Right ventricle myocardium superior (tissue), 1 donor: ENCODE measurements around the gene INPP5A. TPM values are rescaled to one million over a fixed set of nuclear protein-coding genes. Genes with fewer than 3 reads are reported as not detected.
"Not testable (repeated sequence)": the region's sequence is repeated elsewhere in the genome, so short reads cannot be mapped to it uniquely, and the experiment has no call there.

ENCODE experiments used
- ATAC-seq: fragments of 200-7000 bp; cut with Tn5 transposase; one replicate; pipeline ENCODE4 v1.9.1; 2020; ENCODE audit warnings: mild to moderate bottlenecking; ENCODE audit not compliant: poor library complexity
- DNase-seq: peaks from one replicate; pipeline ENCODE4 v3.0.0-alpha.2; 2020
- intact Hi-C: fragments of 100-400 bp; cut with DNase I; formaldehyde crosslinking; loops from one replicate; pipeline ENCODE4 v1.11.2; 2022
- total RNA-seq: library from RNA; stranded (reverse); fragmentation: NEBNext Ultra II Directional; extraction: Animal tissue kit (Norgen Biotek cat#: 25700); gene quantifications from one replicate; pipeline ENCODE4 v1.2.1, GENCODE V29; 2021
- donor health status: DM: no; HTN: yes; CAD: no; lungs with severe emphysema.

The INPP5A gene
- total RNA-seq, 1 donor from 2014 or later = 99.1 TPM

DNA sequence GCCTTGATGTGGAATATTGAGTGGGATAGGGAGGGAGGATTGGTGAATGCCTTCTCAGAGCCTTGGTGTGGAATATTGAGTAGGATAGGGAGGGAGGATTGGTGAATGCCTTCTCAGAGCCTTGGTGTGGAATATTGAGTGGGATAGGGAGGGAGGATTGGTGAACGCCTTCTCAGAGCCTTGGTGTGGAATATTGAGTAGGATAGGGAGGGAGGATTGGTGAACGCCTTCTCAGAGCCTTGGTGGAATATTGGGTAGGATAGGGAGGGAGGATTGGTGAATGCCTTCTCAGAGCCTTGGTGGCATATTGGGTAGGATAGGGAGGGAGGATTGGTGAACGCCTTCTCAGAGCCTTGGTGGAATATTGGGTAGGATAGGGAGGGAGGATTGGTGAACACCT is 16.0 kb downstream of the INPP5A start:
- intact Hi-C loops, ATAC-seq, DNase-seq: not testable (repeated sequence)

DNA sequence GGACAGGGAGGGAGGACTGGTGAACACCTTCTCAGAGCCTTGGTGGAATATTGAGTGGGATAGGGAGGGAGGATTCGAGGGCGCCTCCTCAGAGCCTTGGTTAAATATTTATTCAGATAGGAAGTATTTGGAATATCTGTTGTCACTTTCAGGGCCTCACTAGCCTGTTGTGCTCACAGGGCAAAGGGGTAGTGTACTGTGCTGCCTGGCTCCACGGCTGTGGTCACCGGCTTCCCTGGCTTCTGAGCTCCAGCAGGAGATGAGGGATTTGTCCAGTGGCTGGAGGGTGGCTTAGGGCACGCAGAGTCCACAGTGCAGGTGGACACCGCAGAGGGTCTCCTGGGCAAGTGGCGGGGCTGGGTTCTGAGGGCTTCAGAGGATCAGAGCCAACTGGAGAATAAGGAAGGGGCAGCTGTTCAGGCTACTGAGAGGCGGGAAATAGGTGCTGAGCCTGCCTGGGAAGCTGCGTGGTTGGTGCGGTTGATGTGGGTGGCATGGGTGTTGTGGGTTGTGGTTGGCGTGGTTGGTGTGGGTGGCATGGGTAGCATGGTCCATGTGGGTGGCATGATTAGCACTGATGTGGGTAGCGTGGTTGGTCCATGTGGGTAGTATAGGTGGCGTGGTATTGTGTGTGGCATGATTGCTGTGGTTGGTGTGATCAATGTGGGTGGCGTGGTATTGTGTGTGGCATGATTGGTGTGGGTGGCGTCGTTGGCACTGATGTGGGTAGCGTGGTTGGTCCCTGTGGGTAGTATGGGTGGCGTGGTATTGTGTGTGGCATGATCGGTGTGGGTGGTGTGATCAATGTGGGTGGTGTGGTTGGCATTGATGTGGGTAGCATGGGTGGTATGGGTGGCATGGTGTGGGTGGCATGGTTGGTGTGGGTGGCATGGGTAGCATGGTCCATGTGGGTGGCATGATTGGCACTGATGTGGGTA is 16.7 kb downstream of the INPP5A start:
- DNase-seq (peak; percentile 39), ATAC-seq (no peak)
- intact Hi-C loops = no loop called here

DNA sequence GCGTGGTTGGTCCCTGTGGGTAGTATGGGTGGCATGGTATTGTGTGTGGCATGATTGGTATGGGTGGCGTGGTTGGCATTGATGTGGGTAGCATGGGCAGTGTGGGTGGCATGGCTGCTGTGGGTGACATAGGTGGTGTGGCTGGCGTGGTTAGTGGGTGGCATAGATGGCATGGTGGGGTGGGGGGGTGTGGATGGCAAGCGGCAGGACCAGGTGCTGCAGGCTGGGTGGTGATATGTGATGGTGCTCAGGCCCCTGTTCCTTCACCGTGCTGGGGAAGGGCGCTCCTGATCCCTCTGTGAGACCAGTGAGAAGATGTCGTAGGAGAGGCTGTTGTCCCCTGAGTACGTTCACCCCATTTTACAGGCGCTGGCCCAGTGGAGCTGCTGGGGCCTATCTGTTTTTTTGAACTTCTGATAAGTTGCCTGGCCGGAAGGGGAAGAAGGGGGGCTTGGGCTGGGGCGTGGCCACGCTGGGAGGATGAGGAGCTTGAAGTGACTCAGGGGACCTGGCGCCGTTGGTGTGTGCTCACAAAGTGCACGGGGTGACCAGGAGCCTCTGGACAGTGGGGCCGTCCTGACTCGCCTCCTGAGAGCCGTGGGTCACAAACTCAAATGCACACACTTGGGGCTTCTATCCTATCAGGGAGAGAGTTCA is 17.5 kb downstream of the INPP5A start:
- ATAC-seq (peak; percentile 55), DNase-seq (peak; percentile 78)
- intact Hi-C loops = no loop called here

DNA sequence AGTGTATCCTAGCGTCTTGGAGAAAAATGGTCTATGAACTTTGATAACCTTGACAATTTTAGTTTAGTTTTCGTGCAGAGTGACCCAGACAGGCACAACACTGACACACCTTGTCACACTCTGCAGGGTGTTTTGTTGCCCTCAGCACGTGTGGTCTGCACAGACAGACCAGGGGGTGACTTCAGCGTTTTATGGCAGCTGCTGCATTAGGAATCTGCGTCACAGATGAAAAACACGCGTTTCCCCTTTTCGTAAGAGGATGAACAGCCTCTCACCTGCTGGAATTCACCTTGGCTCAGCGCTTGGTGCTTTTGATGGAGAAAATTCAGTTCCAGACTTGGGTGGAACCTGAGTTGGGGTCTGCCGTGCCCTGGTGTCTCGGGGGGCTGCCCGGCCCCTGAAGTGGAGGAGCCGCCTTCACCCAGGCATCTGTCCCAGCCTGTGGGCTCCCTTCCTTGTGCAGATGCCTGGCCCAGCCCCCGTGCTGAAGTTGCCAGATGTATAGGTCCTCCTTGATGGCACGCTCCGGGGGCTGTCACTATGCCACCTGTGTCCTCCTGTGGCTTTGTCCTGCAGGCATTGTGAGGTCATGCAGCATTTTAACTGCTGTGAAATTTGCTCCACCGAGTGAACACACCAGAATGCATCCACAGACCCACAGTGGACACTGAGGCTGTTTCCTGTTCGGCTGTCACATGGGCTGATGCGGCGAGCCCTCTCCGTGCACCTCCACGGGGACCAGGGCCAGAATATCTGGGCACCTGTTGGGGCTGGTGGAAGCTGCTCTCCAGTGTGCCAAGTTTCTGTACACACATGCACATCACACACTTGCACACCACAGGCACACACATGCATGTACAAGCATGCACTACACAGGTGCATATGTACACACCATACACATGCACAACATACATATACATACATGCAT is 18.3 kb downstream of the INPP5A start:
- no peak for DNase-seq
- intact Hi-C loops = no loop called here
- ATAC-seq = no peak

DNA sequence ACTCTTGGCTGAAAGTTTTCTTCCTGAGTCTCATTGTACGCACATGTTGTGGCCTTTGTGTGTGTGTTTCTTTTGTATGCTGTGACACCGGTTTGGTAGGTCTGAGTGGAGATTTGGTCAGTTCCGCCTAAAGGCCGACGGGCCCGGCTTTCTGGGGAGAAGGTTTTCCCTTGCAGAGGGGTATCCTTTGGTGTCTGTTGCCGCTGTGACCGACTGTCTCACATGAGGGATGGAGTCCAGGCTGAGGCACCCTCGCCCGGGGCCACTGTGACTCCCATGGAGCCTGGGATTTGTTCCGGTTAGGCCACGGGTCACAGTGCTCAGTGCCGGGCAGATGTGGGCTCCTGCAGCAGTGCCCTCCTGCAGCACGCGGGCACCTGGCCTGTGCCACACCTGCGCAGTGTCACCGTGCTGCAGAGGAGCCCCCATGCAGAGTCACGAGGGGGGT is 19.4 kb downstream of the INPP5A start:
- ATAC-seq = no peak
- no peak for DNase-seq
- intact Hi-C loops = no loop called here

GRCh38 chr10:132557696-132558515 is 20.3 kb downstream of the INPP5A start:
- intact Hi-C loops = no loop called here
- no peak for DNase-seq

DNA sequence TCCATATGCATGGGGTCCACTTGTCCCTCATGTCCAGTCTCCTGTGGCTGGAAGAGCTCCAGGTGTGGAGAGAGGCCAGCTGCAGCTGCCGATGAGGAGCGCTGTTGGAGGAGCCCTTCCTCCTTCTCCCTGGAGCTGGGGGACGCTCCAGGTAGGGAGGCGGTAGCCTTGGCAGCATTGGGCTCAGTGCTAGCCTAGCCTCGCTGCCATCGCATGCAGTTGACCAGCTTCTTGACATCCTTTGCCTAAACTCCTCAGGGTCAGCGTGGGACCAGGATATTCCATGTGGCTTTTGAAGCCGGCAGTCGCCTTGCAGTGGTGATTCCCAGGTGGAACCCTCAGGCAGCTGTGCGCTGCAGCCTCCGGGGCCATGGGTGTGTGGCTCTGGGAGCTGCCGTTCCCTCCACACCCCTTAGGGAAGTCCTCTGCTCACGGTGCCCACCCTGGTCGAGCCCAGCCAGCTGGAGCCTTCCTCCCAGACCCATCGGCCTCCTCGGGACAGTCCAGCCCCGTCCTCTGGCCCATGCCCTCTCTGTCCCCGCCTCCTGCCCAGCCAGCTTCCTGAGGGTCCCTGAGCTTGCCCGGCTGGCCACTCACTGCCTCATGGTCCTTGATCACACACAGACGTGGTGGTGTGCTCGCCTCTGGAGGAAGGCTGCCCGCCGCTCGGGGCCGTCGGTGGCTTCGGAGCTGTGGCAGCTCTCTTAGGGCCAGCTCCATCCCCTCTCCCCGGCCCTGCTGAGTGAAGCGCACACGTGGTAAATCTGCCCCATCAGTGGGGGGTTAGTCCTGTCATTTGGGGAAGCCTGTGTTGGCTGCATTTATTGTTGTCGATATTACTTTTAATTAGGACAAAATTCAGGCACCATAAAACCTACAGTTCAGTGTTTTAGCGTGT is 21.2 kb downstream of the INPP5A start:
- peak; percentile 31 for DNase-seq
- intact Hi-C loops = no loop called here
- no peak for ATAC-seq

More at GRCh38 chr10:132557696-132558515, 20.3 kb downstream of the INPP5A start:
- no peak for ATAC-seq

DNA sequence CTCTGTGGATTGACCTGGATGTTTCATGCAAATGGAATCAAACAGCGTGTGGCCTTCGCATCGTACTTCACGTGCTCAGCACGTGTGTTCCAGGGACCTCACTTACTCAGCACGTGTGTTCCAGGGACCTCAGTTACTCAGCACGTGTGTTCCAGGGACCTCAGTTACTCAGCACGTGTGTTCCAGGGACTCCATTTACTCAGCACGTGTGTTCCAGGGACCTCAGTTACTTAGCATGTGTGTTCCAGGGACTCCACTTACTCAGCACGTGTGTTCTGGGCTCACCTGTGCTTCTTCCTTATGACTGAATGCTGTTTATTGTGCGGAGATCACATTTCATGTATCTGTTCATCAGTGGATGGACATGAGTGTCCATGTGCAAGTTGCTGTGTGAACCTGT is 22.0 kb downstream of the INPP5A start:
- intact Hi-C loops = no loop called here
- ATAC-seq = no peak
- no peak for DNase-seq

DNA sequence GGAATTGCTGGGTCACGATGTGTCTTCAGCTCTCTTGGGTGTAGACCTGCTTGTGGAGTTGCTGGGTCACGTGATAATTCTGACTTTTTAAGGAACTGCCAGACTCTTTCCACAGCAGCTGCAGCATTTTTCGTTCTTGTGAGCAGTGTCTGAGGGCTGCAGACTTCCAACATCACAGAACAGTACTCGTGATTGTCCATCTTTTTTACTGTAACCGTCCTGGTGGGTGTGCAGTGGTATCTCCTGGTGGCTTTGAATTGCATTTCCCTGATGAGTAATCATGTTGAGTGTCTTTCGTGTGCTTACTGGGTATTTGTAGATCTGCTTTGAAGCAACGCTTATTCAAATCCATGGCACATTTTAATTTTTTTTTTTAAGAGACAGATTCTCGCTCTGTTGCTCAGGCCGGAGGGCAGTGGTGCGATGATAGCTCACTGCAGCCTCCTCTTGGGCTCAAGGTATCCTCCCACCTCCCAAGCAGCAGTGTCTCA is 22.7 kb downstream of the INPP5A start:
- no peak for ATAC-seq

GRCh38 chr10:132562177-132562915 is 24.8 kb downstream of the INPP5A start:
- intact Hi-C loops = no loop called here
- DNase-seq = no peak
- ATAC-seq = no peak

More for the DNA sequence above, 22.7 kb downstream of the INPP5A start:
- intact Hi-C loops = no loop called here
- no peak for DNase-seq

DNA sequence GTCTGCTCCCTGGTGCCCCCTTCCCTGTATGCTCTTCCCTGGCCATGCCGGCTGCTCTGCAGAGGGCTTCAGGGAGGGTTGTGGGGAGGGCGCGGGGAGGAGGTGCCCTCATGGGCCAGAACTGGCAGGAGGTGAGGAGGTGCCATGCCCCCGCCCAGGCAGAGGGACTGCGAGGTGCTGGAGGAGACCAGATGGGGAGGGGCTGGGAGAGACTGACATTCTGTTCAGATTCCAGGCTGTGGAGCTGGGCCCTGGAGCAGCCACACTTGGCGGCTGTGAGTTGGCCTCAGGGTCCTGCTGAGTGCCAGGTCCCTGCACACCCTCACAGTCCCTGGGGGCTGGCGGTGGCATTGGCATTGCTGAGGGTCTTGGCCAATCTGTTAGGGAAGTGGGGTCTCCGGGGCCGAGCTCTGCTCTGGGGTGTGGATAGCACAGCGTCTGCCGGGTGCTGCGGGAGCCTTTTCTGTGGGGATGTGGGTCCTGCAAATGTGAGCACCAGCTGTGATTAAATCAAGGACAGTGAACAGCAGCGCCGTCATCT is 25.4 kb downstream of the INPP5A start:
- DNase-seq = no peak
- intact Hi-C loops = no loop called here
- no peak for ATAC-seq

GRCh38 chr10:132563485-132564248 is 26.1 kb downstream of the INPP5A start:
- DNase-seq (no peak), ATAC-seq (no peak)
- intact Hi-C loops = no loop called here

- intact Hi-C loops = no loop called here
- DNase-seq (no peak), ATAC-seq (no peak)
Observed at GRCh38 chr10:132564249-132564605, 26.6 kb downstream of the INPP5A start.

- DNase-seq = no peak
- peak; percentile 25 for ATAC-seq
- intact Hi-C loops = no loop called here
Observed at GRCh38 chr10:132564690-132565089, 27.1 kb downstream of the INPP5A start.

GRCh38 chr10:132565516-132566209 is 28.1 kb downstream of the INPP5A start:
- no peak for DNase-seq
- ATAC-seq = no peak
- intact Hi-C loops = no loop called here
